Astrocyte (in vitro differentiated cells and primary cell): Measurements from ENCODE around the gene DDX46. TPM values are rescaled to one million over a fixed set of nuclear protein-coding genes. Genes with fewer than 3 reads are reported as not detected.

Experiments
- DNase-seq: peaks from one replicate; pipeline ENCODE4 v3.0.0-alpha.2; 2010; ENCODE audit warnings: low read depth
- FAIRE-seq: peaks from 2 replicates; lab custom pipeline; 2011; peaks lifted over from hg19 to GRCh38; lab: Jason Lieb, UNC
- H2AFZ ChIP-seq: 2 replicates; pipeline ENCODE4 v1.6.0; 2012; ENCODE audit warnings: low read depth, low read length, inconsistent platforms
- H3K27ac ChIP-seq: 2 replicates; pipeline ENCODE4 v1.5.1; 2011; ENCODE audit warnings: low read depth, low read length, inconsistent platforms
- H3K27me3 ChIP-seq: 2 replicates; pipeline ENCODE4 v1.6.0; 2011; ENCODE audit warnings: low read length, inconsistent platforms; ENCODE audit not compliant: insufficient read depth
- H3K36me3 ChIP-seq: 2 replicates; pipeline ENCODE4 v1.5.1; 2011; ENCODE audit warnings: low read length, inconsistent platforms; ENCODE audit not compliant: insufficient read depth
- H3K4me1 ChIP-seq: 2 replicates; pipeline ENCODE4 v1.5.1; 2011; ENCODE audit warnings: low read length, inconsistent platforms; ENCODE audit not compliant: insufficient read depth
- H3K4me2 ChIP-seq: 2 replicates; pipeline ENCODE4 v1.6.0; 2012; ENCODE audit warnings: low read length, inconsistent platforms
- H3K4me3 ChIP-seq: 2 replicates; pipeline ENCODE4 v1.5.1; 2011; ENCODE audit warnings: low read depth, mild to moderate bottlenecking, low read length, inconsistent platforms; ENCODE audit not compliant: insufficient read depth
- H3K79me2 ChIP-seq: 2 replicates; pipeline ENCODE4 v1.6.0; 2012; ENCODE audit warnings: mild to moderate bottlenecking, low read length, inconsistent platforms; ENCODE audit not compliant: insufficient read depth
- H3K9ac ChIP-seq: 2 replicates; pipeline ENCODE4 v1.6.0; 2012; ENCODE audit warnings: mild to moderate bottlenecking, low read length, inconsistent platforms
- H3K9me3 ChIP-seq: 2 replicates; pipeline ENCODE4 v1.5.1; 2012; ENCODE audit warnings: low read depth, mild to moderate bottlenecking, low read length, inconsistent platforms; ENCODE audit not compliant: insufficient read depth
- H4K20me1 ChIP-seq: 2 replicates; pipeline ENCODE4 v1.6.0; 2012; ENCODE audit warnings: low read length, inconsistent platforms; ENCODE audit not compliant: insufficient read depth
- H3K27ac Mint-ChIP-seq: one replicate; pipeline ENCODE4 v1.8.0; 2021; ENCODE audit warnings: mild to moderate bottlenecking, mixed read lengths; ENCODE audit not compliant: unreplicated experiment
- H3K27me3 Mint-ChIP-seq: one replicate; pipeline ENCODE4 v1.8.0; 2021; ENCODE audit warnings: low read depth, mixed read lengths; ENCODE audit not compliant: unreplicated experiment
- H3K36me3 Mint-ChIP-seq: one replicate; pipeline ENCODE4 v1.8.0; 2021; ENCODE audit warnings: low read depth, mixed read lengths; ENCODE audit not compliant: unreplicated experiment
- H3K4me1 Mint-ChIP-seq: one replicate; pipeline ENCODE4 v1.8.0; 2021; ENCODE audit warnings: low read depth, mixed read lengths; ENCODE audit not compliant: unreplicated experiment
- H3K4me3 Mint-ChIP-seq: one replicate; pipeline ENCODE4 v1.8.0; 2021; ENCODE audit warnings: mild to moderate bottlenecking, moderate library complexity, mixed read lengths; ENCODE audit not compliant: unreplicated experiment
- H3K9me3 Mint-ChIP-seq: one replicate; pipeline ENCODE4 v1.8.0; 2021; ENCODE audit warnings: mild to moderate bottlenecking, mixed read lengths; ENCODE audit not compliant: unreplicated experiment
- EZH2 ChIP-seq: IDR thresholded peaks from 2 replicates; pipeline ENCODE4 v1.6.1; 2012; ENCODE audit warnings: mild to moderate bottlenecking, low read length, inconsistent platforms; ENCODE audit not compliant: insufficient read depth
- total RNA-seq: library from RNA; stranded (reverse); gene quantifications from 2 replicates; pipeline ENCODE4 v1.2.1, GENCODE V29; 2021
- TF ChIP-seq, protein P1 (sequence below): IDR thresholded peaks from 2 replicates; pipeline ENCODE4 v1.5.1; 2011; ENCODE audit warnings: low read depth, mild to moderate bottlenecking, inconsistent platforms, low read length, moderate library complexity; ENCODE audit not compliant: insufficient read depth

DDX46 gene
- total RNA-seq, 1 donor from 2014 or later: 43.6 TPM

DNA sequence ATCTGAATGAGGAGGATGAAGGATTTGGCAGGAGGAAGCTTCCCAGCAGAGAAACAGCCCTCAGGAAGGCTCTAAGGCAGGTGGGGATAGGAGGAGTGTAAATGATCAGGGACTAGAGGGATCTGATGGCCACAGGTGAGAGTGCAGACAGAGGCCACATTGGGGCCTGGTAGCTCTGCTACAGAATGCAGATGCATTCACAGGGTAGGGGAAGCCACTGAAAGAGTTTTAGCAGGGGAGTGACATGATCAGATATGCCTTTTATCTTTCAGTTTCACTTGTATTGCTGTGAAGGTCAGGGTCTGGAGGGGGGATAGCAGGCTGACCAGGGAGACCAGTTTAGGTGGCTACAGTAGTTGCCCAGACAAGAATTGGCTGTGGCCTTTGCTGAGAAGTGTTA, 118.6 kb downstream of the DDX46 start:
- H3K27ac Mint-ChIP-seq: no peak overlapping the region
- H3K36me3 ChIP-seq: no peaks in the 10 kb centered on the region
- H3K79me2 ChIP-seq: peaks cover 46% of the 10 kb centered on the region
- no peaks in the 10 kb centered on the region for H3K27me3 ChIP-seq
- H2AFZ ChIP-seq: no peak overlapping the region
- FAIRE-seq: no peak
- H3K9me3 Mint-ChIP-seq: no peaks in the 10 kb centered on the region
- TF ChIP-seq EZH2: no peak
- TF ChIP-seq, protein P1, sequence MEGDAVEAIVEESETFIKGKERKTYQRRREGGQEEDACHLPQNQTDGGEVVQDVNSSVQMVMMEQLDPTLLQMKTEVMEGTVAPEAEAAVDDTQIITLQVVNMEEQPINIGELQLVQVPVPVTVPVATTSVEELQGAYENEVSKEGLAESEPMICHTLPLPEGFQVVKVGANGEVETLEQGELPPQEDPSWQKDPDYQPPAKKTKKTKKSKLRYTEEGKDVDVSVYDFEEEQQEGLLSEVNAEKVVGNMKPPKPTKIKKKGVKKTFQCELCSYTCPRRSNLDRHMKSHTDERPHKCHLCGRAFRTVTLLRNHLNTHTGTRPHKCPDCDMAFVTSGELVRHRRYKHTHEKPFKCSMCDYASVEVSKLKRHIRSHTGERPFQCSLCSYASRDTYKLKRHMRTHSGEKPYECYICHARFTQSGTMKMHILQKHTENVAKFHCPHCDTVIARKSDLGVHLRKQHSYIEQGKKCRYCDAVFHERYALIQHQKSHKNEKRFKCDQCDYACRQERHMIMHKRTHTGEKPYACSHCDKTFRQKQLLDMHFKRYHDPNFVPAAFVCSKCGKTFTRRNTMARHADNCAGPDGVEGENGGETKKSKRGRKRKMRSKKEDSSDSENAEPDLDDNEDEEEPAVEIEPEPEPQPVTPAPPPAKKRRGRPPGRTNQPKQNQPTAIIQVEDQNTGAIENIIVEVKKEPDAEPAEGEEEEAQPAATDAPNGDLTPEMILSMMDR: no peak
- peaks cover 18% of the 10 kb centered on the region for H3K4me1 Mint-ChIP-seq
- H3K4me2 ChIP-seq: no peak overlapping the region
- no peak for DNase-seq
- H4K20me1 ChIP-seq: peaks cover 39% of the 10 kb centered on the region
- H3K27me3 Mint-ChIP-seq: no peaks in the 10 kb centered on the region
- H3K36me3 Mint-ChIP-seq: peaks cover 5% of the 10 kb centered on the region
- peaks cover 6% of the 10 kb centered on the region for H3K4me1 ChIP-seq
- no peak overlapping the region for H3K4me3 ChIP-seq
- H3K9ac ChIP-seq: no peak overlapping the region
- no peak overlapping the region for H3K27ac ChIP-seq
- H3K4me3 Mint-ChIP-seq: peak overlapping the region; percentile 54
- H3K9me3 ChIP-seq: no peaks in the 10 kb centered on the region

DNA sequence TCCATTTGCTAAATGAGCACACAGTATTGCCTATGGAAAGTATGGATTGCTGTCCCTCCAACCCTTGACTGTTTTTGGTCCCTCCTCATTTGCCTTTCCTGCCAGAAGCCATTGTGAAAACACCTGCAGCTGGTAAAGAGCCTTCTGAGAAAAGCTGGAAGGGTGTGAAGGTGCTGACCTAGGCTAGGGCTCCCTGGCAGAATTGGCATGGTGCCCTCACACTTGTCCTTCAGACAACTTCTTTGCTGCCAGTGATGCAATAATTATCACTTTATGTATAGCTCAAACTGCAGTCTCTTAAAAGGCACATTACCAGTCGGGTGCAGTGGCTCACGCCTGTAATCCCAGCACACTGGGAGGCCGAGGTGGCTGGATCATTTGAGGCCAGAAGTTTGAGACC, 119.8 kb downstream of the DDX46 start:
- no peaks in the 10 kb centered on the region for H3K36me3 ChIP-seq
- Mint-ChIP-seq H3K36me3 (peaks cover 5% of the 10 kb centered on the region), H3K4me3 (no peak overlapping the region), H3K4me1 (peaks cover 18% of the 10 kb centered on the region), H3K9me3 (no peaks in the 10 kb centered on the region), H3K27ac (no peak overlapping the region), H3K27me3 (no peaks in the 10 kb centered on the region)
- H4K20me1 ChIP-seq: peaks cover 39% of the 10 kb centered on the region
- no peak overlapping the region for H3K27ac ChIP-seq
- FAIRE-seq: no peak
- H3K4me1 ChIP-seq: peaks cover 6% of the 10 kb centered on the region
- no peak for DNase-seq
- no peak overlapping the region for H3K9ac ChIP-seq
- no peak for TF ChIP-seq EZH2
- TF ChIP-seq, protein P1: no peak
- no peak overlapping the region for H2AFZ ChIP-seq
- H3K9me3 ChIP-seq: no peaks in the 10 kb centered on the region
- no peaks in the 10 kb centered on the region for H3K27me3 ChIP-seq
- no peak overlapping the region for H3K4me2 ChIP-seq
- no peak overlapping the region for H3K4me3 ChIP-seq
- peaks cover 46% of the 10 kb centered on the region for H3K79me2 ChIP-seq

DNA sequence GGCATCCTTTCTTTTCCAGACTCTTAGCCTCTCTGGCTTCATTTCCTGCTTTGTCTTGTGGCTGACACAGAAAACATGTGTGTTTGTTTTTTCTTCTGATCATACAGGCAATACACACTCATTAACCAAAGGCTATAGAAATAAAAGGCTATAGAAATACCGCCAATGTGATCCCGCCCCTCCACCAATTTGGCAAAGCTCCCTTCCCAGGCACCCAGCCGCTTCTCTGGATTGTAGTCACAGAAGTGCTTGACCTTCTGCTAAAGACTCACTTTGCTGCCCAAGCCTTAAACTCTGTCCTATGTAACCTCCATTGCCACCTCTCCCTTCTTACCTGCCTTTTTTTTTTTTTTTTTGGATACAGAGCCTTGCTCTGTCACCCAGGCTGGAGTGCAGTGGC, 120.9 kb downstream of the DDX46 start:
- Histone ChIP-seq H3K9ac (no peak overlapping the region), H3K27ac (no peak overlapping the region), H2AFZ (no peak overlapping the region), H3K9me3 (no peaks in the 10 kb centered on the region), H3K36me3 (no peaks in the 10 kb centered on the region), H3K4me1 (no peaks in the 10 kb centered on the region), H3K4me3 (no peak overlapping the region), H3K27me3 (no peaks in the 10 kb centered on the region), H3K4me2 (no peak overlapping the region), H3K79me2 (peaks cover 46% of the 10 kb centered on the region), H4K20me1 (peaks cover 39% of the 10 kb centered on the region)
- H3K27ac Mint-ChIP-seq: no peak overlapping the region
- no peaks in the 10 kb centered on the region for H3K9me3 Mint-ChIP-seq
- TF ChIP-seq, protein P1: no peak
- no peak for TF ChIP-seq EZH2
- peaks cover 16% of the 10 kb centered on the region for H3K4me1 Mint-ChIP-seq
- peaks cover 5% of the 10 kb centered on the region for H3K36me3 Mint-ChIP-seq
- H3K4me3 Mint-ChIP-seq: no peak overlapping the region
- DNase-seq: no peak
- FAIRE-seq: no peak
- H3K27me3 Mint-ChIP-seq: no peaks in the 10 kb centered on the region
